ENCODE data around the gene TRAPPC12. TPM values are rescaled to one million over a fixed set of nuclear protein-coding genes. Genes with fewer than 3 reads are reported as not detected.

The TRAPPC12 gene
- polyA plus RNA-seq, 1 donor (not counting 4 experiments of a cell fraction or from before 2014, with no cell fraction given), result 44.2 TPM

DNA sequence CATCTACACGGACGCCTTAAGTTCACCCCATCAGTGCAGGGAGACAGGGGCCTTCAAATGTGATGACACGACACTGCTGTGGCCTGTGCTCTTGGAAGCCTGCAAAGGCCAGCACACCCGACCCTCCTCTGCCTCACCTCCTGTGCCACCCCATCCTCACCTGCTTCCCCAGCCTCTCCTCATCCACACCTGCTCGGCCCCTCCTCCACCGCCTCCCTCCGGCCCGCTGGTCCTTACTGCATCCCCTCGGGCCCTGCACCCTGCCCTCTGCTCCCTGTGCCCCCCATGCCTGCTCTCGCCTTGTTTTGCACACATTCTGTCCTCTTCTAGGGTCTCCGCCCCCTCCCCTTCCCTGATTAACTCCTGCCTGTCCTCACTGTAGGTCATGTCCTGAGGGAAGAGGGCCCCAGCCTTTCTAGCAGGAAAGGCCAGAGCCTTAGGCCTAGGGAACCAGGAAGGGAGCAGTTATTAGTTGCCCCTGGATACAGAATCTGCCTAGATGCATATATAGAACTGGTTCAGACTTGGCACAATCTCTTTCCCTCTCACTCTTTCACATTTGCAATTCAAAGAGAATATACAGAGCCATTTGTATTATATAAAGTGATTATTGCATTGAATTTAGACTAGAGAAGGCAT, 39.4 kb downstream of the TRAPPC12 start:
- no peak overlapping the region for H3K4me2 ChIP-seq (ENCODE audit: control insufficient read depth, extremely low read depth, insufficient read depth, low read depth, low read length)
- no peak for DNase-seq (ENCODE audit: low read depth, low spot score)
- H3K27ac ChIP-seq (ENCODE audit: control insufficient read depth, insufficient read depth, low read length), result no peak overlapping the region
- no peak overlapping the region for H3K9ac ChIP-seq (ENCODE audit: control insufficient read depth, extremely low read depth, insufficient read depth, low read length)
- no peaks in the 10 kb centered on the region for H3K4me1 ChIP-seq (ENCODE audit: control insufficient read depth, extremely low read depth, insufficient read depth, low read length)
- H3K79me2 ChIP-seq (ENCODE audit: control insufficient read depth, insufficient read depth, low read length), result peaks cover 4% of the 10 kb centered on the region
- no peak overlapping the region for H3K4me3 ChIP-seq (ENCODE audit: control insufficient read depth in 2 of 3, extremely low read depth in 1 of 3, insufficient read depth in 2 of 3, low read depth in 1 of 3, low read length in 3 of 3)
- no peak for TF ChIP-seq EZH2 (IDR thresholded peaks at IDR 0.05; ENCODE audit: low read length)
- TF ChIP-seq, protein P1, sequence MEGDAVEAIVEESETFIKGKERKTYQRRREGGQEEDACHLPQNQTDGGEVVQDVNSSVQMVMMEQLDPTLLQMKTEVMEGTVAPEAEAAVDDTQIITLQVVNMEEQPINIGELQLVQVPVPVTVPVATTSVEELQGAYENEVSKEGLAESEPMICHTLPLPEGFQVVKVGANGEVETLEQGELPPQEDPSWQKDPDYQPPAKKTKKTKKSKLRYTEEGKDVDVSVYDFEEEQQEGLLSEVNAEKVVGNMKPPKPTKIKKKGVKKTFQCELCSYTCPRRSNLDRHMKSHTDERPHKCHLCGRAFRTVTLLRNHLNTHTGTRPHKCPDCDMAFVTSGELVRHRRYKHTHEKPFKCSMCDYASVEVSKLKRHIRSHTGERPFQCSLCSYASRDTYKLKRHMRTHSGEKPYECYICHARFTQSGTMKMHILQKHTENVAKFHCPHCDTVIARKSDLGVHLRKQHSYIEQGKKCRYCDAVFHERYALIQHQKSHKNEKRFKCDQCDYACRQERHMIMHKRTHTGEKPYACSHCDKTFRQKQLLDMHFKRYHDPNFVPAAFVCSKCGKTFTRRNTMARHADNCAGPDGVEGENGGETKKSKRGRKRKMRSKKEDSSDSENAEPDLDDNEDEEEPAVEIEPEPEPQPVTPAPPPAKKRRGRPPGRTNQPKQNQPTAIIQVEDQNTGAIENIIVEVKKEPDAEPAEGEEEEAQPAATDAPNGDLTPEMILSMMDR (optimal IDR thresholded peaks at IDR 0.05 in 1 of 3, IDR thresholded peaks at IDR 0.05 in 1 of 3, conservative IDR thresholded peaks at IDR 0.05 in 1 of 3; ENCODE audit: extremely low read depth in 1 of 3, insufficient read depth in 2 of 3, low read length in 3 of 3), result no peak
- dilution Hi-C loops (cut with MboI; ENCODE audit: extremely low pct_ligation_motif_present, low sequenced_read_pairs), result no loop called here
- H3K27me3 ChIP-seq (ENCODE audit: control insufficient read depth, extremely low read depth, insufficient read depth, low read length), result no peaks in the 10 kb centered on the region
- no peak overlapping the region for H2AFZ ChIP-seq (ENCODE audit: control insufficient read depth, low read length)
- H3K9me1 ChIP-seq (ENCODE audit: control insufficient read depth, extremely low read depth, insufficient read depth, low read length), result no peaks in the 10 kb centered on the region
- H3K9me3 ChIP-seq (ENCODE audit: control insufficient read depth, low read depth, low read length), result no peaks in the 10 kb centered on the region
- H3K36me3 ChIP-seq (ENCODE audit: control insufficient read depth in 2 of 2, extremely low read depth in 1 of 2, insufficient read depth in 2 of 2, low read length in 2 of 2), result peaks cover 23 to 25% of the 10 kb centered on the region in 2 experiments
- FAIRE-seq, result no peak
- no peaks in the 10 kb centered on the region for H4K20me1 ChIP-seq (ENCODE audit: control insufficient read depth, extremely low read depth, insufficient read depth, low read length)

DNA sequence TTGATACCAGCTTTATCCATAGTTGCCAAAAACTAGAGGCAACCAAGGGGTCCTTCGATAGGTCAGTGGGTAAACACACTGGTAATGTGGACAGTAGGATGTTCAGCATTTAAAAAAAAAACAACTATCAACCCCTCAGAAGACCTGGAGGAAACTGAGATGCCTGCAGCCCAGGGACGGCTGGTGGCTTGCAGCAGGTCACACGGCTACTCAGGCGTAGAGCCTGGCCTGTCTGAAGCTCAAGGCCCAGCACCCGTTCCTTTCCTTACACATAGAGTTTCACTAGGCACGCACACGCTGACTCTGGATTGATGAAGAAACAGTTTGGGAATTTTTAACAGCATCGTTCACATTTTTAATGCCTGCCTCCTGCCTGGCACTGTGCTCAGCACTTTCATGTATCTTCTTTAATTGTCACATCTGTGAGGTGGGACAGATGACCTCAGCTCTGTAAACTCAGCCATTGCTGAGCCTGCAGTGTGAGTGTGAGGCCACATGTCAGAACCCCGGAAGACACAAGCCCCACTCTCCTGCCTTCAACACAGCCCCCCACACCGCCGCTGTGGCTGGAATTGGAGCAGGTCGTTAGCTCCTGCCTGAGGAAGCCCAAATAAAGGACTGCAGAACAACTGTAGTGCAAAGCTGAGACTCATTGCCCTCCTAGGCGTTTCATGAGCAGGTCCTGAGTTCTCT, 40.7 kb downstream of the TRAPPC12 start:
- Histone ChIP-seq H3K27ac (ENCODE audit: control insufficient read depth, insufficient read depth, low read length) (no peak overlapping the region), H3K9me1 (ENCODE audit: control insufficient read depth, extremely low read depth, insufficient read depth, low read length) (no peaks in the 10 kb centered on the region), H3K79me2 (ENCODE audit: control insufficient read depth, insufficient read depth, low read length) (peaks cover 2% of the 10 kb centered on the region), H3K36me3 (ENCODE audit: control insufficient read depth in 2 of 2, extremely low read depth in 1 of 2, insufficient read depth in 2 of 2, low read length in 2 of 2) (peaks cover 26 to 31% of the 10 kb centered on the region in 2 experiments), H3K9me3 (ENCODE audit: control insufficient read depth, low read depth, low read length) (no peaks in the 10 kb centered on the region), H4K20me1 (ENCODE audit: control insufficient read depth, extremely low read depth, insufficient read depth, low read length) (no peaks in the 10 kb centered on the region), H3K27me3 (ENCODE audit: control insufficient read depth, extremely low read depth, insufficient read depth, low read length) (no peaks in the 10 kb centered on the region), H3K4me3 (ENCODE audit: control insufficient read depth in 2 of 3, extremely low read depth in 1 of 3, insufficient read depth in 2 of 3, low read depth in 1 of 3, low read length in 3 of 3) (no peak overlapping the region), H3K9ac (ENCODE audit: control insufficient read depth, extremely low read depth, insufficient read depth, low read length) (no peak overlapping the region), H3K4me1 (ENCODE audit: control insufficient read depth, extremely low read depth, insufficient read depth, low read length) (no peaks in the 10 kb centered on the region), H2AFZ (ENCODE audit: control insufficient read depth, low read length) (no peak overlapping the region), H3K4me2 (ENCODE audit: control insufficient read depth, extremely low read depth, insufficient read depth, low read depth, low read length) (no peak overlapping the region)
- dilution Hi-C loops (cut with MboI; ENCODE audit: extremely low pct_ligation_motif_present, low sequenced_read_pairs), result no loop called here
- DNase-seq (ENCODE audit: low read depth, low spot score) (no peak), FAIRE-seq (no peak)
- TF ChIP-seq, protein P1 (optimal IDR thresholded peaks at IDR 0.05 in 1 of 3, IDR thresholded peaks at IDR 0.05 in 1 of 3, conservative IDR thresholded peaks at IDR 0.05 in 1 of 3; ENCODE audit: extremely low read depth in 1 of 3, insufficient read depth in 2 of 3, low read length in 3 of 3), result no peak
- TF ChIP-seq EZH2 (IDR thresholded peaks at IDR 0.05; ENCODE audit: low read length), result no peak
